OCI-LY3 (cell line): ENCODE results near the gene SH2D3C.

Experiments
- EZH2phosphoT487 ChIP-seq: fragments of 200-600 bp; shearing (Covaris generic); IDR thresholded peaks from 2 replicates; pipeline ENCODE4 v1.6.1; 2018; ENCODE audit warnings: antibody characterized with exemption, mixed run types, low read depth
- TF ChIP-seq, protein P1 (sequence below): fragments of 200-600, 300-600 bp; sonication (generic); IDR thresholded peaks from 2 replicates; pipeline ENCODE4 v1.5.1; 2014; ENCODE audit warnings: antibody characterized with exemption, low read length, low read depth

DNA sequence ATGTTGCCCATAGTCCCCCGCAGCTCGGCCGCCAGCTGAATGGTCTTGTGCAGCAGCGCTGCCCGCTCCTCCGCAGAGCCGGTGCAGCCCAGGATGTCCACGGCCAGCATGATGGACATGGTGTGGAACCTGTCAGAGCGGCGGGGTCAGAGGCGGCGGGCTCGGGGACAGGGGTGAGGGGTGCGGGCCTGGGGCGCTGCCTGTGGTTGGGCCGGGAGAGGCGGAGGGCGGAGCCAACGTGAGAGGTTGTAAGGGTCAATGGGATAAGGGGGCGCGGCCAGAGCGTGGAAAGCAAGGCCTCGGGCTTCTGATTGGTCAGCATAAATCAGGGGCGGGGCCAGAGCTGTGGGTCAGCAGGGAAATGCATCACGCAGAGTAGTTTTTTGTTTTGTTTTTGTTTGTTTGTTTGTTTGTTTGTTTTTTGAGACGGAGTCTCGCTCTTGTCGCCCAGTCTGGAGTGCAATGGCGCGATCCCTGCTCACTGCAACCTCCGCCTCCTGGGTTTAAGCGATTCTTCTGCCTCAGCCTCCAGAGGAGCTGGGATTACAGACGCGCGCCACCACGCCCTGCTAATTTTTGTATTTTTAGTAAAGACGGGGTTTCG is 36.5 kb downstream of the SH2D3C start:
- TF ChIP-seq, protein P1, sequence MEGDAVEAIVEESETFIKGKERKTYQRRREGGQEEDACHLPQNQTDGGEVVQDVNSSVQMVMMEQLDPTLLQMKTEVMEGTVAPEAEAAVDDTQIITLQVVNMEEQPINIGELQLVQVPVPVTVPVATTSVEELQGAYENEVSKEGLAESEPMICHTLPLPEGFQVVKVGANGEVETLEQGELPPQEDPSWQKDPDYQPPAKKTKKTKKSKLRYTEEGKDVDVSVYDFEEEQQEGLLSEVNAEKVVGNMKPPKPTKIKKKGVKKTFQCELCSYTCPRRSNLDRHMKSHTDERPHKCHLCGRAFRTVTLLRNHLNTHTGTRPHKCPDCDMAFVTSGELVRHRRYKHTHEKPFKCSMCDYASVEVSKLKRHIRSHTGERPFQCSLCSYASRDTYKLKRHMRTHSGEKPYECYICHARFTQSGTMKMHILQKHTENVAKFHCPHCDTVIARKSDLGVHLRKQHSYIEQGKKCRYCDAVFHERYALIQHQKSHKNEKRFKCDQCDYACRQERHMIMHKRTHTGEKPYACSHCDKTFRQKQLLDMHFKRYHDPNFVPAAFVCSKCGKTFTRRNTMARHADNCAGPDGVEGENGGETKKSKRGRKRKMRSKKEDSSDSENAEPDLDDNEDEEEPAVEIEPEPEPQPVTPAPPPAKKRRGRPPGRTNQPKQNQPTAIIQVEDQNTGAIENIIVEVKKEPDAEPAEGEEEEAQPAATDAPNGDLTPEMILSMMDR = no peak
- TF ChIP-seq EZH2phosphoT487 = no peak
